AG08395 (cell line): ENCODE measurements around the gene KRTCAP3.
"Not testable (repeated sequence)": the region's sequence is repeated elsewhere in the genome, so short reads cannot be mapped to it uniquely, and the experiment has no call there.

Source experiments
- DNase-seq: peaks from one replicate; pipeline ENCODE4 v3.0.0; 2012; ENCODE audit warnings: mixed read lengths, low spot score

Gene KRTCAP3, protein sequence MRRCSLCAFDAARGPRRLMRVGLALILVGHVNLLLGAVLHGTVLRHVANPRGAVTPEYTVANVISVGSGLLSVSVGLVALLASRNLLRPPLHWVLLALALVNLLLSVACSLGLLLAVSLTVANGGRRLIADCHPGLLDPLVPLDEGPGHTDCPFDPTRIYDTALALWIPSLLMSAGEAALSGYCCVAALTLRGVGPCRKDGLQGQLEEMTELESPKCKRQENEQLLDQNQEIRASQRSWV

DNA sequence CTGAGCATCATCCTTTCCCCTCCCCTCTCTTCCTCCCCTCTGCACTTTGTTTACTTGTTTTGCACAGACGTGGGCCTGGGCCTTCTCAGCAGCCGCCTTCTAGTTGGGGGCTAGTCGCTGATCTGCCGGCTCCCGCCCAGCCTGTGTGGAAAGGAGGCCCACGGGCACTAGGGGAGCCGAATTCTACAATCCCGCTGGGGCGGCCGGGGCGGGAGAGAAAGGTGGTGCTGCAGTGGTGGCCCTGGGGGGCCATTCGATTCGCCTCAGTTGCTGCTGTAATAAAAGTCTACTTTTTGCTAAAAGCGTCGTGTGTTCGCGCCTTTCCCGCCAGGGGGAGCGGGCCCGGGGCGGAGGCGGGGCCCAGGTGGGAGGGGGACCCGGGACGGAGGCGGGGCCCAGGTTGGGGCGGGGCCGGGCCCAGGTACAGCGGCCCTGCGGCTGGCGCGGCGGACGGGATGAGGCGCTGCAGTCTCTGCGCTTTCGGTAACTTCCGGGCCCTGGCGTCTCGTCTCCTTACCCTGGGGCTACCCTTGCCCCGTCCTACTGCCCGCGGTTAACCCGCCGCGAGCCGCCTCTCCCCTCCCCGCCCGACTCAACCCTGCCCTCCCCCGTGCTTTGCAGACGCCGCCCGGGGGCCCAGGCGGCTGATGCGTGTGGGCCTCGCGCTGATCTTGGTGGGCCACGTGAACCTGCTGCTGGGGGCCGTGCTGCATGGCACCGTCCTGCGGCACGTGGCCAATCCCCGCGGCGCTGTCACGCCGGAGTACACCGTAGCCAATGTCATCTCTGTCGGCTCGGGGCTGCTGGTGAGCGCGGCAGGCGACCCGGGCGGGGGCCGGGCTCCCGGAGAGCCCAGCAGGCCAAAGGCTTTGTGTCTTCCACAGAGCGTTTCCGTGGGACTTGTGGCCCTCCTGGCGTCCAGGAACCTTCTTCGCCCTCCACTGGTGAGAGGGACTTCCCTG is at the start of gene KRTCAP3:
TSS of gene KRTCAP3 (plus strand) at position 424 of the 962 bp plus-strand sequence. CDS start at position 456, 32 bp downstream.
- no peak for DNase-seq

DNA sequence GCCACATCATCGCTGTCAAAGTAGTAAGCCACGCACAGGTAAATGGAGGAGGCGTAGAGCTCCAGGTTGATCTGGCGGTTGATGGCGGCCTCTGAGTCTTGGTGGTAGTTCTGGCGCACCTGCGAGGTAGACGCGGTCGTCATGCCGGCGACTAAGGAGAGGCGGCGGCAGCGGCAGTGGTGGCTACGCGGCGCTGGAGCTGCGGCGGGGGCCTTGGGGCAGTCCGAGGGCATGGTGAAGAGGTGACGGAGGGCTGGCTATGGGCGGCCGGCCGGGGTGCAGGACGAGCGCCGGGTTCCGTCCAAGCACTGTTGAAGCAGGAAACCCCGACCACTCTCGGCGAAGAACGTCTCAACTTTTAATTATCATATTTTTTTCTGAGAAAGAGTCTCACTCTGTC is 49.0 kb upstream of the KRTCAP3 start:
- no peak for DNase-seq

DNA sequence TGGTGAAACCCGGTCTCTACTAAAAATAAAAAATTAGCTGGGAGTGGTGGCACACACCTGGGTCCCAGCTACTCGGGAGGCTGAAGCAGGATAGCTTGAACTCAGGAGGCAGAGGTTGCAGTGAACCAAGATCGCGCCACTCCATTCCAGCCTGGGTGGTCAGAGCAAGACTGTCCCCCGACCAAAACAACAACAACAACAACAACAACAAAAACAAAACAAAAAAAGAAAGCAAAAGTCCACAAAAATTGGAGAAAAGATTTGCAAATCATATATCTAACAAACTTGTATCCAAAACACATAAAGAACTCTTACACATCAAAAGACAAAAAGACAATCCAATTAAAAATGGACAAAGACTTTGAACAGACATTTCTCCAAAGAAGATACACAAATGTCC is 43.2 kb upstream of the KRTCAP3 start:
- no peak for DNase-seq

GRCh38 chr2:27400348-27401135 is 41.6 kb upstream of the KRTCAP3 start:
- DNase-seq: no peak

DNA sequence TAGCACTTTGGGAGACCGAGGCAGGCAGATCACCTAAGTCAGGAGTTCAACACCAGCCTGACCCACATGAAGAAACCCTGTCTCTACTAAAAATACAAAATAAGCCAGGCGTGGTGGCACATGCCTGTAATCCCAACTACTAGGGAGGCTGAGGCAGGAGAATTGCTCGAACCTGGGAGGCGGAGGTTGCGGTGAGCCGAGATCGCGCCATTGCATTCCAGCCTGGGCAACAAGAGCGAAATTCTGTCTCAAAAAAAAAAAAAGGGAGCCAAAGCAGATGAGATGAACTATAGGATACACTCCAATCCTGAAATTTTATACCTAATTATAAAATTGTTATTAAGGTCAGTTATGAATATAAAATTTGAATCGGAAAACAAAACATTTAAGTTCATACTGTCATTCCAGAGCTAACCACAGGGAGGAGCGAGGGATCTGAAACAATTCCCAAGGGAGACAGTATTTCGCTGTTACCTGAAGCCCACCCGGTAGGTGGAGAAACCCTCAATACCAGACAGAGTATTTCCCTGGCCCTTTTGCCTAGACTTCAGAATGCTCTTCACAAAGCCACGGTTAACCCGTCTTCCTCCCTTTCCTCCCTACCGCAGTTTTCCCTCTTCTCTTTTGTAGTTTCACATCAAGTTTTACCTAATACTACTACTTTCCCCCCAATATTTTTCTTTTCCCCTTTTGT is 34.2 kb upstream of the KRTCAP3 start:
- peak; percentile 46 for DNase-seq

- peak; percentile 41 for DNase-seq
Observed at GRCh38 chr2:27408601-27409320, 33.4 kb upstream of the KRTCAP3 start.

GRCh38 chr2:27409321-27410073 is 32.7 kb upstream of the KRTCAP3 start, which contains the start of gene PPM1G:
PPM1G (minus strand) TSS chr2:27409591; CDS start chr2:27409422, 169 bp downstream.
- DNase-seq: peak; percentile 96

DNA sequence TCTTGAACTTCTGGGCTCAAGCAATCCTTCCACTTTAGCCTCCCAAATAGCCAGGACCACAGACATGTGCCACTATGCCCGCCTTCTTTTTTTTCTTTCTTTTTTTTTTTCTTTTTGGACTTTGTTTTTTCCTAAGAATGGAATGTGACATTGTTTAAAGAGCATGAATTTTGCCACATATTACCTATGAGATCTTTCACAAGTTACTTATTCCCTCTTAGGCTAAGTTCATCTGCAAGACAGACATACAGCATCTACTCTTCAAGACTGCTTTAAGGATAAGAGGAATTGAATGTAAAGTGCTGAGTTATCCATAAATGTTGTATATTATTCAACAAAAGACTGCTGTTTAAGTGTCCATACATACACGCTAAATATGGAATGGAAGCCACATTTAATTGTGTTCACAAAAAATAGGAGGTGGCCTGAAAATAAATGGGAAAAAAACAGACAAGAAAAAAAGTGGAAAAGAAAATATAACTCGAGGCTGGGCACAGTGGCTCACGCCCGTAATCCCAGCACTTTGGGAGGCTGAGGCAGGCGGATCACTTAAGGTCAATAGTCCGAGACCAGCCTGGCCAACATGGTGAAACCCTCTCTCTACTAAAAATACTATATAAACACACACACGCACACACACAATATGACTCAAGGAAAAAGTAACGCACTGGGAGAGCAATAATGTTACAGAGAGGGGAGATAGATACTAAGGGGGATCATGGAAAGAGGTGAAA is 29.6 kb upstream of the KRTCAP3 start:
- DNase-seq: no peak

GRCh38 chr2:27416151-27416550 is 26.0 kb upstream of the KRTCAP3 start:
- no peak for DNase-seq

DNA sequence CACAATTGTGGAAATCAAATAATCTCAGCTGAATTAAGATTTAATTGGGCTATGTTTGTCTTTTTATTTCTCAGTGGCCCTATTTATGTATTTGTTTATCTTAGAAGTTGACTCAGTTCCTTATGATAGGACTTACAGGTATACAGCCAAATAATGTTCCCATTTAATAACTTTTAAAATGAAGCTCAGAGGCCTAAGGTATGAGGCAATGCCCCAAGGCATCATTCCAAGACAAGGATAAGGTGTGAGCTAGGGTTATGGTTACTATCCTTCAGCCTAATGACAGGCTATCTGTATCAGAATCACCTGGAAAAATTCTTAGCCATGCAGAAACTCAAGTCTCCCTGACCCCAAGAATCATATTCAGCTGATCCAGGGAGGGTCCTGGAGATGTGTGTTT is 21.2 kb upstream of the KRTCAP3 start:
- DNase-seq: no peak

DNA sequence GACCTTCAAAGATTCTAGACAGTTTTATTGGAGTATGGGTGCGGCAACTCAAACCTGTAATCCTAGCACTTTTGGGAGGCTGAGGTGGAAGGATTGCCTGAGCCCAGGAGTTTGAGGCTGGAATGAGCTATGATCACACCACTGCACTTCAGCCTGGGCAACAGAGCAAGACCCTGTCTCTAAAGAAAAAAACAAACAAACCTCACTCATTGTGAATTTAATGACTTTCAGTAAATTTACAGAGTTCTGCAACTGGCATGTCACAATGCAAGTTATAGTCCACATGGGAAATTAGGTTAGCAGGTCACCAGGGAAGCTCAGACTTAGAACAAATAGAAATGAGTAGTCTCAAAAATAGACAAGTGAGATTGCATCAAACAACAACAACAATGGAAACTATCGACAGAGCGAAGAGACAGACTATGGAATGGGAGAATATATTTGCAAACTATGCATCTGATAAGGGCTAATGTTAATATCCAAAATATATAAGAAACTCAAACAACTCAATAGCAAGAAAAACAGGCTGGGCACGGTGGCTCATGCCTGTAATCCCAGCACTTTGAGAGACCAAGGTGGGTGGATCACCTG is 20.4 kb upstream of the KRTCAP3 start:
- DNase-seq: no peak

DNA sequence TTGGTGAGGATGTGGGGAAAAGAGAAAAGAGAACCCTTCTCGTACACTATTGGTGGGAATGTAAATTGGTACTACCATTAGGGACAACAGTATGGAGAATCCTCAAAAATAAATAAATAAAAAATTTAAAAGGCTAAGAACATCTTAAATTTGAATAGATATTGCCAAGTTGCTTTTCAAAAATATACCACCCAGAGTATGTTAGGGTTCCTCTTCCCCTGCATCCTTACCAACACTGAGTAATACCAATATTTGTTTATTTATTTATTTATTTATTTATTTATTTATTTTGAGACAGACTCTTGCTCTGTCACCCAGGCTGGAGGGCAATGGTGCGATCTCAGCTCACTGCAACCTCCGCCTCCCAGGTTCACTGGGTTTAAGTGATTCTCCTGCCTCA is 19.2 kb upstream of the KRTCAP3 start:
- no peak for DNase-seq

DNA sequence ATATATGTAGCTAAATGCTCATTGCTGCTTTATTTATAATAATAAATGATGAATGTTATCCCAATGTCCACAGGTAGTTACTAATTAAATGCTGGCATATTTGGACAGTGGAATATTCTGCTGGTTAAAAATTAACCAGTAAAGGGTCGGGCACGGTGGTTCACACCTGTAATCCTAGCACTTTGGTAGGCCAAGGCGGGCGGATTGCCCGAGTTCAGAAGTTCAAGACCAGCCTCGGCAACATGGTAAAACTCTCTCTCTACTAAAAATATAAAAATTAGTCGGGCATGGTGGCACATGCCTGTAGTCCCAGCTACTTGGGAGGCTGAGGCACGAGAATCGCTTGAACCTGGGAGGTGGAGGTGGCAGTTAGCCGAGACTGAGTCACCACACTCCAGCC is 17.1 kb upstream of the KRTCAP3 start:
- DNase-seq: not testable (repeated sequence)

DNA sequence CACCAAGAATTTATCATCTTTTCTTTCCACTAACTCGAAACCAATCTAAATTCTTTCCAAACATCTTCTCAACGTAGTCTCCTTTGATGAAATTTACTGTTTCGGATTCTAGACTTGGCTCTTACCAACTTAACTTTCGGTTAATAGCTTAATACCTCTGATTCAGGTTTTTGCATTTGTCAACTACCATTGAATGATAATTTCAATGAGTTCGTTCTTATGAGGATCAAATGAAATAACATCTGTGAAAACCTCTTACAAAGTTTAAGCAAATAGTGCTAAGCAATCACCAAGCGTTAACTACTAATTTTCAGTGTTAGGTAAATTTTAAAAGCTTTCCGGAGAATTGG is 14.3 kb upstream of the KRTCAP3 start:
- no peak for DNase-seq

DNA sequence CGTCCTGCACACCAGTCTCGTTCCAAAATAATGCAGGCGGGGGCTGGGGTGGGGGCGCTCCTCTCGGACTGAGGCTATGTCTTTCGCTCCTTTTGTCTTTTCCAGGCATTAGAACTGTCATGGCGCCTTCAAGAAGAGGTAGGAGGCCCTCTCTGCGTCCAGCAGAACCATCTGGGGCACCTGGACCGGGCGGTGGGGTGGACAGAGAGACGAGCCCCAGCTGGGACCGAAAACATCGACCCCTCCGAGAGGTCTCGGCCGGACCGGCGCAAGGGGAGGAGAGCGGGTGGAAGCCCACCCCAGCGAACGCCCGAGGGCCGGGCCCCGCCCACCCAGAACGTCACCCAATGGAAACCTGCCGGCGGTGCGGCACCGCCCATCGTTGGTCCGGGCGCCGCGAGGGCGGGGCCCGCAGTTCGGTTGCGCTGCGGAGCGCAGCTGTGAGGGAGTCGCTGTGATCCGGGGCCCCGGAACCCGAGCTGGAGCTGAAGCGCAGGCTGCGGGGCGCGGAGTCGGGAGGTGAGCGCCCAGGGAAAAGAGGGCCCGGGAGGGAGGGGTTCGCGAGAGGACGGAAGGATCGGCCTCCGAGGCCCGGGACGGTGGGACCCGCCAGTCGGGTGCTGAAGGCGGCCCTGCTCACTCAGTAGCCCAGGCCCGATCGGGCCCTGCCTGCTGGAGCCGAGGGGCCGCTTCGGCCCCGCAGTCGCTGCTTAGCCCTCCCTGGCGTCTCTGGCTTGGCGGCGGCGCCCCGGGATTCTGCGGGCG is 13.8 kb upstream of the KRTCAP3 start, which contains the start of gene NRBP1:
TSS of gene NRBP1 (plus strand) at position 419 of the 765 bp plus-strand sequence. CDS start 4,643 bp downstream, outside the sequence.
- peak; percentile 94 for DNase-seq

- peak; percentile 94 for DNase-seq
Observed at GRCh38 chr2:27428978-27429541, 13.1 kb upstream of the KRTCAP3 start.

- no peak for DNase-seq
Observed at GRCh38 chr2:27431395-27431794, 10.8 kb upstream of the KRTCAP3 start.

GRCh38 chr2:27435628-27436027 is 6.6 kb upstream of the KRTCAP3 start:
- DNase-seq: no peak
